Liver (tissue), 2 donors: ENCODE data around the gene EXOSC2.

Experiments used
- CTCF ChIP-seq: fragments of 150-350 bp; IDR thresholded peaks from 2 replicates; pipeline ENCODE4 v1.5.1; 2017; ENCODE audit warnings: improper control_type of control experiment, low read depth, low read length; ENCODE audit not compliant: missing input control
- REST ChIP-seq: IDR thresholded peaks from 2 replicates; pipeline ENCODE4 v1.6.1; 2016; ENCODE audit warnings: antibody characterized with exemption, mild to moderate bottlenecking
- donor health status: healthy.

- TF ChIP-seq CTCF (peak; percentile 63), REST (no peak)
These were observed 7.8 kb downstream of the EXOSC2 start for GRCh38 chr9:130701059-130702022.
